Parathyroid adenoma (tissue), 2 donors: ENCODE measurements around the gene USP7.

Experiments used
- H2AFZ ChIP-seq: fragments of 300-600 bp; sonication (generic); one replicate; pipeline ENCODE4 v1.7.0; 2017; ENCODE audit warnings: antibody characterized with exemption, mild to moderate bottlenecking
- H3K27ac ChIP-seq: fragments of 300-600 bp; sonication (generic); one replicate; pipeline ENCODE4 v1.7.0; 2017
- H3K27me3 ChIP-seq: fragments of 300-600 bp; sonication (generic); one replicate; pipeline ENCODE4 v1.7.0; 2017; ENCODE audit warnings: low read length; ENCODE audit not compliant: control insufficient read depth, insufficient read depth
- H3K36me3 ChIP-seq: fragments of 300-600 bp; sonication (generic); one replicate; pipeline ENCODE4 v1.7.0; 2017; ENCODE audit warnings: low read length; ENCODE audit not compliant: control insufficient read depth, insufficient read depth
- H3K4me1 ChIP-seq: fragments of 300-600 bp; sonication (generic); one replicate; pipeline ENCODE4 v1.7.0; 2017; ENCODE audit warnings: control low read depth
- H3K4me2 ChIP-seq: fragments of 300-600 bp; sonication (generic); one replicate; pipeline ENCODE4 v1.7.0; 2017; ENCODE audit warnings: low read length
- H3K4me3 ChIP-seq: fragments of 300-600 bp; sonication (generic); one replicate; pipeline ENCODE4 v1.7.0; 2017; ENCODE audit warnings: low read depth, low read length
- H3K79me2 ChIP-seq: fragments of 300-600 bp; sonication (generic); one replicate; pipeline ENCODE4 v1.7.0; 2017; ENCODE audit warnings: control low read depth
- H3K9ac ChIP-seq: fragments of 300-600 bp; sonication (generic); one replicate; pipeline ENCODE4 v1.7.0; 2017; ENCODE audit warnings: mild to moderate bottlenecking
- H3K9me3 ChIP-seq: fragments of 300-600 bp; sonication (generic); one replicate; pipeline ENCODE4 v1.7.0; 2017; ENCODE audit warnings: low read length; ENCODE audit not compliant: control insufficient read depth
- CTCF ChIP-seq: fragments of 300-600 bp; sonication (generic); IDR thresholded peaks from one replicate; pipeline ENCODE4 v1.7.0; 2017; ENCODE audit warnings: antibody characterized with exemption, mild to moderate bottlenecking
- donor health status: primary hyperparathyroidism.

USP7 gene

GRCh38 chr16:8901320-8901861, 62.3 kb downstream of the USP7 start:
- Histone ChIP-seq H2AFZ (no peak overlapping the region), H3K27me3 (no peaks in the 10 kb centered on the region), H3K4me1 (no peaks in the 10 kb centered on the region), H3K9ac (no peak overlapping the region), H3K9me3 (no peaks in the 10 kb centered on the region), H3K27ac (no peak overlapping the region), H3K4me2 (no peak overlapping the region), H3K79me2 (peaks cover 3% of the 10 kb centered on the region), H3K4me3 (no peak overlapping the region), H3K36me3 (no peaks in the 10 kb centered on the region)
- TF ChIP-seq CTCF: no peak

DNA sequence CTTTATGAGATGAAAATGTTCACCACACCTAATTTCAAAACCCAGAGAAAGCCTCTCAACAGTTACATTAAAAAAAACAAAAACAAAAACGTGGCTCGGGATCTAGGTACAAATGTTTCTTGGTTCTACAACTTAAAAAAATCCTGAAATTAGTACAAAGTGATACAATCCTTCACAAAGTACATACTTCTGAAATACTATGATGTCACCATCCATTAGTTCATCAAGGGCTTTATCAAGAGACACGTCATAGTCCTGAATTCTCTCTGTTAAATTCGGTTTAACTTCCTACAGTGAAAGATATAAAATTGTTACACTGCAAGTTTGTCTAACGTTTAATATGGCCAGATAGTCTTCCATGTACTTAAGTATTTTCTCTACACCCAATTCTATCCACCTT, 63.4 kb downstream of the USP7 start:
- H3K79me2 ChIP-seq: peaks cover 4% of the 10 kb centered on the region
- H2AFZ ChIP-seq: no peak overlapping the region
- H3K27me3 ChIP-seq: no peaks in the 10 kb centered on the region
- TF ChIP-seq CTCF: no peak
- H3K4me1 ChIP-seq: no peaks in the 10 kb centered on the region
- H3K4me3 ChIP-seq: no peak overlapping the region
- no peaks in the 10 kb centered on the region for H3K9me3 ChIP-seq
- H3K27ac ChIP-seq: no peak overlapping the region
- H3K36me3 ChIP-seq: no peaks in the 10 kb centered on the region
- H3K4me2 ChIP-seq: no peak overlapping the region
- no peak overlapping the region for H3K9ac ChIP-seq

DNA sequence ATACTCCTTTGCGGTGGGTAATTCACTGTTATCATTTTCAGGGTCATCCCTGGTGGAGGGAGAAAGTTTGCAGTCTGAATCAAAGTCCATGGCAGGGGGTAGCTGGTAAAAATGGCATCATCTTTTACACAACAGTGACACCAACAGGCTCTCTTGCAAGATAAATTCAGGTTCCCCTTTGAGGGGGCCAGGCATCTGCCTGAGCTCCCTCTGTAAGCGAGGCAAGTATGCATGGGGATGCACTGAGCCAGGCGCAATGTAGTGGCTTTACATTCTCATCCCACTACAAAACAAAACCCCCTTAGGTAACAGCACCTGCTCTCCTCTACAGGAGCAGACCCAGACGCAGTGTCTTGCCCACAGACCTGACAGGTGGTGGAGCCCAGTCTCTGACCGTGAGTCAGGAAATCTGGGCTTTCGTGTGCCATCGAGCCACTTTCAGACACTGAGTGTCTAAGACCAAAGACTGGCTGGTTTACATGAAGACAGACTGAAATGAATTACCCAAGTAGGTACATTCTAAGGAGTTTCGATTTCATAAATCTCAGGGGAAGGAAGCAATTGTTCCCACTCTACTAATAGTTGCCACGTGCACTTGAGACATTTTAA, 63.9 kb downstream of the USP7 start:
- H2AFZ ChIP-seq: no peak overlapping the region
- H3K36me3 ChIP-seq: no peaks in the 10 kb centered on the region
- no peaks in the 10 kb centered on the region for H3K27me3 ChIP-seq
- no peaks in the 10 kb centered on the region for H3K4me1 ChIP-seq
- no peaks in the 10 kb centered on the region for H3K9me3 ChIP-seq
- no peak overlapping the region for H3K4me3 ChIP-seq
- no peak overlapping the region for H3K9ac ChIP-seq
- no peak overlapping the region for H3K27ac ChIP-seq
- H3K79me2 ChIP-seq: peaks cover 5% of the 10 kb centered on the region
- no peak overlapping the region for H3K4me2 ChIP-seq
- TF ChIP-seq CTCF: no peak

DNA sequence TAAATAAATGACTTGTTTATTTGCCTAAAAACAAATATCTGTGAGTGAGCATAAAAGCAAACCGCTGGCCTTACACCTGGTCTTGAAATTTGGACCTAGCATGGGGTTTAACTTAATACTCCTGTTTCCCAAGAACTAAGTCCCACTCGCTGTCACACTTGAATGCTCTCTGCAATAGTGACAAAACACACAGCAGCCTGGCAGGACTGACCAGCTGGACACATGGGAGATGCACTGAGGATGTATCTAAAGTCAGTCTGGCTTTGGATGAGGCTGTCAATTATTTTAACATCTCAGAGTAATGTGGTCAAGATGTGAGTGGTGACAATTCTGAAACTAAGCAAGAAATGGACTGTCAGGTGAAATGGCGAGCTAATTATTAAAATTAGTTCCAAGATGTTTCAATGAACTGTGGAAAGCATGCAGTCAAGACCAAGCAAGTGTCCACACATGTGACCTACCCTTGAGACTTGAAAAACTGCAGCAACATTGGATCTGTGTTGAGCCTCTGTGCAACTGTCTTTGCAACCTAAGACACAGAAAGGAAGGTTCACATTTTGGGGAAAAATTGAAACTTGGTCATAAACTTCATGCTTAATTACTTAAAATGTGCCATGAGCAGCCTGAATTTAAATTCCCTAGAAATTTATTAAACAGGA, 64.9 kb downstream of the USP7 start:
- no peak overlapping the region for H3K4me3 ChIP-seq
- H3K27ac ChIP-seq: no peak overlapping the region
- no peak overlapping the region for H3K9ac ChIP-seq
- no peaks in the 10 kb centered on the region for H3K27me3 ChIP-seq
- no peaks in the 10 kb centered on the region for H3K4me1 ChIP-seq
- H2AFZ ChIP-seq: no peak overlapping the region
- H3K9me3 ChIP-seq: no peaks in the 10 kb centered on the region
- H3K79me2 ChIP-seq: peaks cover 5% of the 10 kb centered on the region
- no peak overlapping the region for H3K4me2 ChIP-seq
- H3K36me3 ChIP-seq: no peaks in the 10 kb centered on the region
- no peak for TF ChIP-seq CTCF
